PC-9 (cell line): ENCODE measurements around the gene SYPL2.

Experiments
- EZH2 ChIP-seq: fragments of 200-600 bp; sonication (generic); IDR thresholded peaks from 2 replicates; pipeline ENCODE4 v1.8.0; 2017; ENCODE audit warnings: antibody characterized with exemption, low read depth
- TF ChIP-seq, protein P1 (sequence below): fragments of 200-600 bp; sonication (generic); conservative IDR thresholded peaks from 2 replicates; pipeline ENCODE4 v1.6.1; 2017; ENCODE audit warnings: mixed run types, antibody characterized with exemption, mild to moderate bottlenecking, moderate library complexity

GRCh38 chr1:109492779-109493178 is 26.4 kb downstream of the SYPL2 start:
- TF ChIP-seq, protein P1, sequence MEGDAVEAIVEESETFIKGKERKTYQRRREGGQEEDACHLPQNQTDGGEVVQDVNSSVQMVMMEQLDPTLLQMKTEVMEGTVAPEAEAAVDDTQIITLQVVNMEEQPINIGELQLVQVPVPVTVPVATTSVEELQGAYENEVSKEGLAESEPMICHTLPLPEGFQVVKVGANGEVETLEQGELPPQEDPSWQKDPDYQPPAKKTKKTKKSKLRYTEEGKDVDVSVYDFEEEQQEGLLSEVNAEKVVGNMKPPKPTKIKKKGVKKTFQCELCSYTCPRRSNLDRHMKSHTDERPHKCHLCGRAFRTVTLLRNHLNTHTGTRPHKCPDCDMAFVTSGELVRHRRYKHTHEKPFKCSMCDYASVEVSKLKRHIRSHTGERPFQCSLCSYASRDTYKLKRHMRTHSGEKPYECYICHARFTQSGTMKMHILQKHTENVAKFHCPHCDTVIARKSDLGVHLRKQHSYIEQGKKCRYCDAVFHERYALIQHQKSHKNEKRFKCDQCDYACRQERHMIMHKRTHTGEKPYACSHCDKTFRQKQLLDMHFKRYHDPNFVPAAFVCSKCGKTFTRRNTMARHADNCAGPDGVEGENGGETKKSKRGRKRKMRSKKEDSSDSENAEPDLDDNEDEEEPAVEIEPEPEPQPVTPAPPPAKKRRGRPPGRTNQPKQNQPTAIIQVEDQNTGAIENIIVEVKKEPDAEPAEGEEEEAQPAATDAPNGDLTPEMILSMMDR: no peak
- no peak for TF ChIP-seq EZH2
